H1 (cell line): ENCODE data around the gene DIO3. TPM values are rescaled to one million over a fixed set of nuclear protein-coding genes. Genes with fewer than 3 reads are reported as not detected.

ENCODE experiments used
- CTCF ChIA-PET: fragments of 300-600 bp; sonication (Branson Sonifier 250); formaldehyde crosslinking; loops from one replicate; lab custom pipeline; 2021; ENCODE audit not compliant: partially characterized antibody; lab: Charles Lee
- POLR2A ChIA-PET: fragments of 300-600 bp; sonication (Branson Sonifier 250); formaldehyde crosslinking; loops from one replicate; lab custom pipeline; 2021; ENCODE audit warnings: inconsistent platforms; ENCODE audit not compliant: partially characterized antibody; lab: Charles Lee
- DNase-seq, 2 experiments: peaks; one replicate each; pipeline versions ENCODE4 v3.0.0 to v3.0.0-alpha.2; 2010 to 2022; ENCODE audit warnings: low spot score in 2 of 2, low read depth in 1 of 2, mixed read lengths in 1 of 2
- FAIRE-seq: peaks from 2 replicates; lab custom pipeline; 2011; peaks lifted over from hg19 to GRCh38; lab: Jason Lieb, UNC
- H2AFZ ChIP-seq: 2 replicates; pipeline ENCODE4 v1.8.1; 2012; ENCODE audit warnings: low read length, inconsistent platforms
- H2AK5ac ChIP-seq: 2 replicates; pipeline ENCODE4 v1.6.1; 2013; ENCODE audit warnings: low read depth, low read length
- H2BK120ac ChIP-seq: replicated peaks from 2 replicates; pipeline ENCODE3; 2013; ENCODE audit warnings: low read depth, low read length, inconsistent platforms
- H2BK12ac ChIP-seq: 2 replicates; pipeline ENCODE4 v1.6.1; 2013; ENCODE audit warnings: low read depth, low read length
- H2BK15ac ChIP-seq: 2 replicates; pipeline ENCODE4 v1.6.1; 2013; ENCODE audit warnings: low read length
- H2BK20ac ChIP-seq: 2 replicates; pipeline ENCODE4 v1.6.1; 2013; ENCODE audit warnings: low read length
- H2BK5ac ChIP-seq: 2 replicates; pipeline ENCODE4 v1.6.1; 2013; ENCODE audit warnings: low read depth, low read length
- H3K14ac ChIP-seq: 2 replicates; pipeline ENCODE4 v1.6.1; 2013; ENCODE audit warnings: inconsistent platforms; ENCODE audit not compliant: insufficient read length
- H3K18ac ChIP-seq: 2 replicates; pipeline ENCODE4 v1.6.1; 2013; ENCODE audit warnings: low read length; ENCODE audit errors: extremely low read depth
- H3K23ac ChIP-seq: 2 replicates; pipeline ENCODE4 v1.6.1; 2013; ENCODE audit warnings: inconsistent platforms; ENCODE audit not compliant: insufficient read length
- H3K23me2 ChIP-seq: 2 replicates; pipeline ENCODE4 v1.6.1; 2013; ENCODE audit warnings: low read depth, low read length
- H3K27ac ChIP-seq: 2 replicates; pipeline ENCODE4 v1.6.1; 2011; ENCODE audit warnings: low read depth, low read length, inconsistent platforms
- H3K27me3 ChIP-seq, 4 experiments: replicated peaks in 1 of 4; 1 replicate in 1 of 4; 2 replicates in 3 of 4; pipeline versions ENCODE4 v1.6.1 to v1.8.1; 2011 to 2013; ENCODE audit warnings: low read length in 3 of 4, mild to moderate bottlenecking in 3 of 4, inconsistent platforms in 2 of 4, mixed read lengths in 2 of 4, moderate library complexity in 1 of 4; ENCODE audit not compliant: control insufficient read depth in 3 of 4, insufficient read depth in 3 of 4; ENCODE audit errors: extremely low read depth in 1 of 4
- H3K36me3 ChIP-seq, 4 experiments: 2 replicates each; pipeline versions ENCODE4 v1.6.1 to v1.8.1; 2011 to 2013; ENCODE audit warnings: mild to moderate bottlenecking in 4 of 4, low read length in 3 of 4, moderate library complexity in 2 of 4, control low read depth in 1 of 4, inconsistent platforms in 1 of 4; ENCODE audit not compliant: insufficient read depth in 4 of 4, control insufficient read depth in 2 of 4
- H3K4ac ChIP-seq: replicated peaks from 2 replicates; pipeline ENCODE3; 2013; ENCODE audit warnings: low read length, low read depth, mixed read lengths, inconsistent platforms; ENCODE audit not compliant: insufficient read length
- H3K4me1 ChIP-seq, 4 experiments: replicated peaks in 1 of 4; 1 replicate in 1 of 4; 2 replicates in 3 of 4; pipeline versions ENCODE4 v1.6.1 to v1.8.1; 2011 to 2013; ENCODE audit warnings: low read length in 3 of 4, inconsistent platforms in 2 of 4, mixed read lengths in 1 of 4; ENCODE audit not compliant: insufficient read depth in 4 of 4, control insufficient read depth in 3 of 4
- H3K4me2 ChIP-seq, 2 experiments: 2 replicates each; pipeline versions ENCODE4 v1.6.1 to v1.8.1; 2011 to 2013; ENCODE audit warnings: low read depth in 2 of 2, low read length in 2 of 2, control low read depth in 1 of 2, inconsistent platforms in 1 of 2, mild to moderate bottlenecking in 1 of 2; ENCODE audit not compliant: insufficient read depth in 1 of 2
- H3K4me3 ChIP-seq, 4 experiments: fragments of 200-600, 300-600 bp in 1 of 4; sonication (generic), shearing (Covaris generic), sonication (Bioruptor Twin) in 1 of 4; 2 replicates each; pipeline versions ENCODE4 v1.5.1 to v1.8.1; 2011 to 2016; ENCODE audit warnings: low read length in 4 of 4, low read depth in 3 of 4, control low read depth in 2 of 4, inconsistent platforms in 2 of 4, mild to moderate bottlenecking in 2 of 4, mixed read lengths in 1 of 4, moderate library complexity in 1 of 4; ENCODE audit not compliant: insufficient read depth in 2 of 4; ENCODE audit errors: extremely low read depth in 1 of 4
- H3K56ac ChIP-seq: replicated peaks from 2 replicates; pipeline ENCODE3; 2013; ENCODE audit warnings: low read depth, mild to moderate bottlenecking, mixed read lengths, low read length, inconsistent platforms; ENCODE audit not compliant: insufficient read length
- H3K79me1 ChIP-seq: 2 replicates; pipeline ENCODE4 v1.6.1; 2013; ENCODE audit warnings: low read depth, low read length, control low read depth
- H3K79me2 ChIP-seq, 2 experiments: 2 replicates each; pipeline versions ENCODE4 v1.6.1 to v1.8.1; 2012 to 2013; ENCODE audit warnings: low read length in 2 of 2, mild to moderate bottlenecking in 2 of 2, inconsistent platforms in 1 of 2; ENCODE audit not compliant: insufficient read depth in 2 of 2, control insufficient read depth in 1 of 2
- H3K9ac ChIP-seq, 4 experiments: replicated peaks in 1 of 4; 1 replicate in 1 of 4; 2 replicates in 3 of 4; pipeline versions ENCODE4 v1.6.1 to v1.8.1; 2011 to 2013; ENCODE audit warnings: low read depth in 3 of 4, low read length in 3 of 4, control low read depth in 2 of 4, mild to moderate bottlenecking in 2 of 4, moderate library complexity in 2 of 4, inconsistent platforms in 1 of 4; ENCODE audit errors: extremely low read depth in 1 of 4
- H3K9me3 ChIP-seq, 2 experiments: 2 replicates each; pipeline versions ENCODE4 v1.6.1 to v1.8.1; 2012 to 2013; ENCODE audit warnings: mild to moderate bottlenecking in 2 of 2, moderate library complexity in 2 of 2, control low read depth in 1 of 2, inconsistent platforms in 1 of 2, low read depth in 1 of 2, low read length in 1 of 2, mixed read lengths in 1 of 2; ENCODE audit not compliant: insufficient read depth in 2 of 2
- H4K20me1 ChIP-seq, 2 experiments: replicated peaks in 1 of 2; 2 replicates each; pipeline versions ENCODE3 to v1.8.1; 2011 to 2013; ENCODE audit warnings: inconsistent platforms in 2 of 2, low read length in 2 of 2, mild to moderate bottlenecking in 1 of 2; ENCODE audit not compliant: insufficient read depth in 2 of 2, control insufficient read depth in 1 of 2
- H4K5ac ChIP-seq: 2 replicates; pipeline ENCODE4 v1.6.1; 2013; ENCODE audit warnings: low read length, low read depth, mixed read lengths, inconsistent platforms; ENCODE audit not compliant: insufficient read length
- H4K8ac ChIP-seq: 2 replicates; pipeline ENCODE4 v1.8.0; 2013; ENCODE audit warnings: mild to moderate bottlenecking, moderate library complexity, low read length, inconsistent platforms; ENCODE audit not compliant: insufficient read depth; ENCODE audit errors: extremely low read depth
- H4K91ac ChIP-seq: replicated peaks from 2 replicates; pipeline ENCODE3; 2013; ENCODE audit warnings: low read length, mixed read lengths, inconsistent platforms; ENCODE audit not compliant: insufficient read length
- CBX8 ChIP-seq: fragments of 300-800, 300-1000 bp; sonication (generic); IDR thresholded peaks from 2 replicates; pipeline ENCODE4 v1.7.1; 2016; ENCODE audit warnings: low read depth, low read length, borderline replicate concordance
- EZH2 ChIP-seq: fragments of 200-600 bp; sonication (generic); IDR thresholded peaks from 2 replicates; pipeline ENCODE4 v1.7.1; 2012; ENCODE audit warnings: low read depth, mild to moderate bottlenecking, moderate library complexity, low read length, inconsistent platforms; ENCODE audit not compliant: severe bottlenecking
- HDAC2 ChIP-seq, 2 experiments: fragments of 300-600 bp in 1 of 2; sonication (generic) in 1 of 2; IDR thresholded peaks; 2 replicates each; pipeline ENCODE4 v1.6.1; 2011 to 2012; ENCODE audit warnings: low read depth in 2 of 2, low read length in 2 of 2, mild to moderate bottlenecking in 2 of 2, moderate library complexity in 2 of 2, borderline replicate concordance in 1 of 2, inconsistent platforms in 1 of 2
- JUND ChIP-seq: IDR thresholded peaks from 2 replicates; pipeline ENCODE4 v1.6.1; 2011; ENCODE audit warnings: mild to moderate bottlenecking, improper control_type of control experiment, low read length
- KDM4A ChIP-seq: IDR thresholded peaks from one replicate; pipeline ENCODE4 v1.7.1; 2012; ENCODE audit warnings: low read depth, mild to moderate bottlenecking, moderate library complexity, low read length, inconsistent platforms; ENCODE audit not compliant: severe bottlenecking
- MAFK ChIP-seq: IDR thresholded peaks from 2 replicates; pipeline ENCODE4 v1.6.1; 2012; ENCODE audit warnings: low read depth, mild to moderate bottlenecking, improper control_type of control experiment, low read length
- MAX ChIP-seq: IDR thresholded peaks from 2 replicates; pipeline ENCODE4 v1.6.1; 2012; ENCODE audit warnings: inconsistent platforms
- RNF2 ChIP-seq: fragments of 200-900, 300-1000 bp; sonication (generic); IDR thresholded peaks from 2 replicates; pipeline ENCODE4 v1.7.1; 2016; ENCODE audit warnings: borderline replicate concordance, low read depth, mild to moderate bottlenecking, antibody characterized with exemption, low read length; ENCODE audit not compliant: poor library complexity, severe bottlenecking; ENCODE audit errors: missing control alignments
- SP4 ChIP-seq: IDR thresholded peaks from 2 replicates; pipeline ENCODE4 v1.6.1; 2012; ENCODE audit warnings: low read length, inconsistent platforms
- WGBS, 2 experiments: shearing (Covaris generic) in 1 of 2; methylation state at CpG; one replicate each; pipeline versions ENCODE4 v1.1.6 to v1.1.7; 2013 to 2015; ENCODE audit warnings: low lambda C conversion rate in 2 of 2, mixed read lengths in 2 of 2, inconsistent platforms in 1 of 2, low coverage in 1 of 2, missing lambda C conversion rate in 1 of 2; ENCODE audit not compliant: insufficient replicate concordance in 2 of 2, insufficient coverage in 1 of 2, insufficient read length in 1 of 2; ENCODE audit errors: extremely low coverage in 1 of 2, missing lambda C conversion rate in 1 of 2; 5-methylcytosine and 5-hydroxymethylcytosine counted together
- polyA plus RNA-seq, 7 experiments: library from polyadenylated mRNA; depleted of rRNA in 3 of 7; stranded (reverse) in 5 of 7; unstranded in 2 of 7; fragments of >200 nt in 5 of 7; fragments of 200-250 nt in 2 of 7; gene quantifications; 1 replicate in 5 of 7; 2 replicates in 1 of 7; 4 replicates in 1 of 7; pipeline versions ENCODE4 v1.2.1 to v1.2.3, GENCODE V29; 2011 to 2013; ENCODE audit warnings: missing spikeins in 2 of 7, mixed read lengths in 2 of 7
- total RNA-seq: library from RNA; stranded (reverse); fragmentation: NEBNext Ultra II Directional; extraction: Animal tissue kit (Norgen Biotek cat#: 25700); gene quantifications from 2 replicates; pipeline ENCODE4 v1.2.1, GENCODE V29; 2021
- TF ChIP-seq, protein P1 (sequence below): IDR thresholded peaks from 2 replicates; pipeline ENCODE4 v1.6.1; 2012; ENCODE audit warnings: inconsistent platforms

Gene DIO3
- total and polyA plus RNA-seq, 2 of the 8 experiments (the other 6 are each of a cell fraction or from before 2014, with no cell fraction given): 0.17 to 0.19 TPM

GRCh38 chr14:101561897-101562490 is 699 bp downstream of the DIO3 start:
- H3K23ac ChIP-seq: no peak overlapping the region
- H3K4ac ChIP-seq: no peak overlapping the region
- H2BK5ac ChIP-seq: no peak overlapping the region
- H3K18ac ChIP-seq: no peak overlapping the region
- no peak overlapping the region for H3K56ac ChIP-seq
- peaks cover 21% of the 10 kb centered on the region; the same call in 1 of the 2 replicates for H3K23me2 ChIP-seq
- H3K9ac ChIP-seq: no peak overlapping the region
- H2BK15ac ChIP-seq: no peak overlapping the region
- H4K5ac ChIP-seq: no peak overlapping the region
- H4K20me1 ChIP-seq: peaks cover 12 to 19% of the 10 kb centered on the region in 2 experiments
- peaks cover 0 to 16% (median 9%) of the 10 kb centered on the region in 4 experiments; a peak in 6 of 7 replicates for H3K4me1 ChIP-seq
- no peak overlapping the region for H2BK120ac ChIP-seq
- H3K79me2 ChIP-seq: no peaks in the 10 kb centered on the region
- peak overlapping the region in 1 of 2 experiments; percentile 19; a peak in 1 of 4 replicates for H3K4me2 ChIP-seq
- CTCF ChIA-PET: interaction anchor here (0.9 to 1.5 kb wide), 3 partner anchors 16 to 103 kb away, joined by 3 to 4 read pairs (median 3); no protein-coding TSS in a partner anchor
- no peak overlapping the region for H3K14ac ChIP-seq
- POLR2A ChIA-PET: interaction anchor here (1.7 kb wide), 1 partner anchor 15 kb away, joined by 3 read pairs; no protein-coding TSS in a partner anchor
- no peak for FAIRE-seq
- no peak overlapping the region for H2AFZ ChIP-seq
- no peak overlapping the region for H2BK12ac ChIP-seq
- no peak overlapping the region for H4K8ac ChIP-seq
- peaks cover 88 to 96% (median 94%) of the 10 kb centered on the region in 4 experiments for H3K27me3 ChIP-seq
- no peak overlapping the region for H3K4me3 ChIP-seq
- WGBS, 2 experiments: 86% methylated on average over 49 of the region's 51 CpGs; no CpG with 5 or more reads in 1 of the 2 experiments
- no peak overlapping the region for H2BK20ac ChIP-seq
- no peak overlapping the region for H4K91ac ChIP-seq
- no peaks in the 10 kb centered on the region for H3K79me1 ChIP-seq
- peaks cover 9 to 14% of the 10 kb centered on the region in 2 experiments; a peak in 3 of 4 replicates for H3K9me3 ChIP-seq
- peaks cover 0 to 14% (median 0%) of the 10 kb centered on the region in 4 experiments; a peak in 1 of 8 replicates for H3K36me3 ChIP-seq
- no peak overlapping the region for H2AK5ac ChIP-seq
- DNase-seq: no peak
- H3K27ac ChIP-seq: no peak overlapping the region
- TF ChIP-seq MAFK (no peak), KDM4A (peak; percentile 4), SP4 (no peak), HDAC2 (IDR thresholded peaks at IDR 0.05; ENCODE audit: borderline replicate concordance in 1 of 2, low read depth in 2 of 2, low read length in 2 of 2) (peak in 1 of 2 experiments; percentile 11; a peak in 1 of 4 replicates), RNF2 (peak; percentile 23), MAX (0 out of 2 replicates have a peak, but pooled peaks have one; percentile 46), EZH2 (peak; percentile 58), JUND (no peak), CBX8 (0 out of 2 replicates have a peak, but pooled peaks have one; percentile 16)
- TF ChIP-seq, protein P1, sequence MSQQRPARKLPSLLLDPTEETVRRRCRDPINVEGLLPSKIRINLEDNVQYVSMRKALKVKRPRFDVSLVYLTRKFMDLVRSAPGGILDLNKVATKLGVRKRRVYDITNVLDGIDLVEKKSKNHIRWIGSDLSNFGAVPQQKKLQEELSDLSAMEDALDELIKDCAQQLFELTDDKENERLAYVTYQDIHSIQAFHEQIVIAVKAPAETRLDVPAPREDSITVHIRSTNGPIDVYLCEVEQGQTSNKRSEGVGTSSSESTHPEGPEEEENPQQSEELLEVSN: peak; percentile 71; the same call in 1 of the 2 replicates
